Measurements from ENCODE around the gene MYO3B.

MYO3B gene

DNA sequence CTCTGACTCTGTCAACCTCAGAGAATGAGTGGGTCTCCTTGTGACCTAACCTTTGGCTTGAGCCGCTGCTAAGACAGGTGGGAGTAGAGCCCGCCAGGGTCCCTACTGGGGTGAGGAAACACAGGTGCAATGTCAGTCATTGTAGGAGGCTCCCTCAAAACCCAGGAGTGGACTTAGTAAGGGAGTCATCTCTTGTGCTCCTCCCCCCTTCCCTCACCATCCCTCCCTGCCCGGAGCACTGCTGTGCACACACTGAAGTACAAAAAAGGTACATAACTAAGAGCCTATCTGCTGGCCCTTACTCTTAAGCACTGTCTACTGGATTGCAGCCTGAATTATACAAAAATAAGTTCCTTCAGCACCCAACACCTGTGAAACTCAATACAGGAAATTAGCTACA lies 77.2 kb downstream of the MYO3B start:
- TF ChIP-seq, protein P1, sequence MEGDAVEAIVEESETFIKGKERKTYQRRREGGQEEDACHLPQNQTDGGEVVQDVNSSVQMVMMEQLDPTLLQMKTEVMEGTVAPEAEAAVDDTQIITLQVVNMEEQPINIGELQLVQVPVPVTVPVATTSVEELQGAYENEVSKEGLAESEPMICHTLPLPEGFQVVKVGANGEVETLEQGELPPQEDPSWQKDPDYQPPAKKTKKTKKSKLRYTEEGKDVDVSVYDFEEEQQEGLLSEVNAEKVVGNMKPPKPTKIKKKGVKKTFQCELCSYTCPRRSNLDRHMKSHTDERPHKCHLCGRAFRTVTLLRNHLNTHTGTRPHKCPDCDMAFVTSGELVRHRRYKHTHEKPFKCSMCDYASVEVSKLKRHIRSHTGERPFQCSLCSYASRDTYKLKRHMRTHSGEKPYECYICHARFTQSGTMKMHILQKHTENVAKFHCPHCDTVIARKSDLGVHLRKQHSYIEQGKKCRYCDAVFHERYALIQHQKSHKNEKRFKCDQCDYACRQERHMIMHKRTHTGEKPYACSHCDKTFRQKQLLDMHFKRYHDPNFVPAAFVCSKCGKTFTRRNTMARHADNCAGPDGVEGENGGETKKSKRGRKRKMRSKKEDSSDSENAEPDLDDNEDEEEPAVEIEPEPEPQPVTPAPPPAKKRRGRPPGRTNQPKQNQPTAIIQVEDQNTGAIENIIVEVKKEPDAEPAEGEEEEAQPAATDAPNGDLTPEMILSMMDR (IDR thresholded peaks at IDR 0.05) = no peak

DNA sequence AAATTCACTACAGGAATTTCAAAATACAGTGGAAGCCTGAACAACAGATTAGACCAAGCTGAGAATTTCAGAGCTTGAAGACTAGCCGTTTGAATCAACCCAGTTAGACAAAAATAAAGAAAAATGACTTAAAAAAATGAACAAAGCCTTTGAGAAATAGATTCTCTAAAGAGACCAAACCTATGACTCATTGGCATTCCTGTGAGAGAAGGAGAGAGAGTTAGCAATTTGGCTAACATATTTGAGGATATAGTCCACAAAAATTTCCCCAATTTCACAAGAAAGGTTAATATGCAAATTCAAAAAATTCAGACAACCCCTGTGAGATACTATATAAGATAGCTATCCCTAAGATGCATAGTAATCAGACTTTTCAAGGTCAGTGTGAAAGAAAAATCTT lies 78.0 kb downstream of the MYO3B start:
- TF ChIP-seq, protein P1 (IDR thresholded peaks at IDR 0.05) = no peak

DNA sequence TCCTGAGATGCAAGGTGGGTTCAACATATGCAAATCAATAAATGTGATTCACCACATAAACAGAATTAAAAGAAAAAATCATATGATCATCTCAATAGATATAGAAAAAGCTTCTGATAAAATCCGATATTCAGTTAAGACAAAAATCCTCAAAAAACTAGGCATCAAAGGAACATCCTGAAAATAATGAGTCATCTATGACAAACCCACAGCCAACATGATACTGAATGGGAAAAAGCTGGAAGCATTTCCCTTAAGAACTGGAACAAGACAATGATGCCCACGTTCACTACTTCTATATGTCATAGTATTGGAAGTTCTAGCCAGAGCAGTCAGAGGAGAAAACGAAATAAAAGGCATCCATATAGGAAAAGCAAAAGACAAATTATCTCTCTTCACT lies 80.4 kb downstream of the MYO3B start:
- TF ChIP-seq, protein P1 (IDR thresholded peaks at IDR 0.05) = no peak

DNA sequence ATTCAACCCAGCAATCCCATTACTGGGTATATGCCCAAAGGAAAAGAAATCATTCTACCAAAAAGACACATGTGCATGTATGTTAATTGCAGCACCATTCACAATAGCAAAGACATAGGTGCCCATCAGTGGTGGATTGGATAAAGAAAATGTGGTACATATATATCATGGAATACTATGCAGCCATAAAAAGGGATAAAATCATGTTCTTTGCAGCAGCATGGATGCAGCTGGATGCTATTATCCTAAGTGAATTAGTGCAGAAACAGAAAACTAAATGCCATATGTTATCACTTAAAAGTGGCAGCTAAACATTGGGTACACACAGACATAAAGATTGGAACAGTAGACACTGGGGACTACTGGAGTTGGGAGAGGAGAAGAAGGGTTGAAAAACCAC lies 82.2 kb downstream of the MYO3B start:
- TF ChIP-seq, protein P1 (IDR thresholded peaks at IDR 0.05) = no peak

DNA sequence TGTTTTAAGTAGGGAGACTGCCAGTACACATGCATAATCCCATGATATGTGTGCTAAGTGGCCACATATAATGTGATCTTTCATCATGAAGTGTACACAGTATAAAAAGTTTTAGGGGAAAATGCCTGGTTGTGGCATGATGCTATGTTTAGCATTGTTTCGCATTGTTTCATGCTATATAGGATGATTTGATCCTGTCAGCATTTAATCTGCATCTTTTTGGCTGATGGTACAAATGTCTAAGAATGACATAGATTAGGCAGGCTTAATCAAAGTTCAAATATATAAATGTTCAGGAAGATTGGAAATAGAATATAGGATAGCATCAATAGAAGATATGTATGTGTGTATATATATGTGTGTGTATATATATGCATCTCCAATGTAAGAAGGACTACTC lies 83.6 kb downstream of the MYO3B start:
- TF ChIP-seq, protein P1 (IDR thresholded peaks at IDR 0.05) = no peak

DNA sequence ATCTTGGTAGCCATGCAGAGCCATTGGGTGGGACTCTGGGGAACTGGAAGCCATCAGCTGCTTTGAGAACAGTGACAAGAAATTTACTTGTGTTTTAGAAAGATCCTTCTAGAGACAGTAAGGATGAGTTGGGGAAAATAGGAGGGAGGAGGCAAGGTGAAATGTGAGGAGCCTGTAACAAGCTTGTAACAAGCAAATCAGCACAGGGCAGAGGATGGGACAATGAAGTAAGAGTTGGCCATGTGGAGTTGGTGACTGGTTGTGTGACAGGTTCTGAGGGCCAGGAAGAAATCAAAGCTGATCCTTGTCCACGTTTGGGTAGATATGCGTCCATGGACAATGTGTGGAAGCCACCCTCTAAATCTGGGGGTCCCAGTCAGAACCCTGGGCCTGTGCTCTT lies 84.4 kb downstream of the MYO3B start:
- TF ChIP-seq, protein P1 (IDR thresholded peaks at IDR 0.05) = no peak

DNA sequence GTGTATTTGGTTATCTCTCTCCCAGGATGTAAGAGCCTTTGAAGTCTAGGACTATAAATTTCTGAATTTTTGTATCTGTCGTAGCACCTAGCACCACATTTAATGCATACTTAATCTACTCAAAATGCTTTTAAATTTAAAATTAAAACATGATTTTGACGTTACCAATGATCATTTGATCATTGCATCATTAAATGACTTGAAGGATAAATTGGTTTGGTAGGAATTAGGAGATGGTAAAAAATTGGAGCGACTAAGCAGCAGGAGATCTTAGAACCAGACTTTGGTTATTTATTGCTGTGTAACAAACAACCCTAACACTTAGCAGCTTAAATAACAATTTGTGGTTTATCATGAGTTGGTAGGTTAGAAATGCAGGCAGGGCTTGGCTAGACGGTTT lies 84.9 kb downstream of the MYO3B start:
- TF ChIP-seq, protein P1 (IDR thresholded peaks at IDR 0.05) = no peak

DNA sequence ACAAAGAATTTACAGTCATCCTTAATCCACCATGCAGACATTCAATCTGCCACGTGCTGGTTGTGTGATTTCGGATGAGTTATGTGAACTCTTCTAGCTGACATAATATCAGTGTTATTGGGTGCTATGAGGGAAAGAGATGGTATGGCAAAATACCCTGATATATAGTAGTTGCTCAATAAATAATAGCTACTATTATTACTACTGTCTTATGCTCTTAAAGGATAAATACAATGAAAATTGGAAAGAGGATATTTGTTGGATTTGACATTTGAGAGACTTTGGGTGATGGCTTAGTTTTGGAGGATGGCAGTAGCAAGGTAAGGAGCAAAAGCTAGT lies 86.5 kb downstream of the MYO3B start:
- TF ChIP-seq, protein P1 (IDR thresholded peaks at IDR 0.05) = no peak
